Mesodermal cell (in vitro differentiated cells): Measurements from ENCODE around the gene ATG3.

Source experiments
- H3K27ac ChIP-seq: 2 replicates; pipeline ENCODE4 v1.7.0; 2013; ENCODE audit warnings: mild to moderate bottlenecking, low read depth, low read length, moderate library complexity; ENCODE audit not compliant: severe bottlenecking
- H3K36me3 ChIP-seq: 2 replicates; pipeline ENCODE4 v1.7.1; 2013; ENCODE audit warnings: mild to moderate bottlenecking, low read length, moderate library complexity; ENCODE audit not compliant: control insufficient read depth, insufficient read depth
- H3K4me1 ChIP-seq: one replicate; pipeline ENCODE4 v1.7.1; 2013; ENCODE audit warnings: mild to moderate bottlenecking, low read length; ENCODE audit not compliant: insufficient read depth, control insufficient read depth, poor library complexity, severe bottlenecking
- H3K4me3 ChIP-seq: 2 replicates; pipeline ENCODE4 v1.7.0; 2013; ENCODE audit warnings: low read length, control low read depth, mild to moderate bottlenecking; ENCODE audit not compliant: insufficient read depth, poor library complexity, severe bottlenecking; ENCODE audit errors: extremely low read depth
- H3K9me3 ChIP-seq: 2 replicates; pipeline ENCODE4 v1.7.1; 2013; ENCODE audit warnings: mild to moderate bottlenecking, low read length, moderate library complexity; ENCODE audit not compliant: control insufficient read depth
- WGBS, 2 experiments: methylation state at CpG; one replicate each; pipeline ENCODE4 v1.1.5; 2013; ENCODE audit warnings: missing lambda C conversion rate in 2 of 2; ENCODE audit not compliant: insufficient coverage in 2 of 2; 5-methylcytosine and 5-hydroxymethylcytosine counted together

Gene ATG3

GRCh38 chr3:112561484-112561733, 353 bp downstream of the ATG3 start:
- WGBS, 2 experiments: 0 to 1% methylated on average over 26 to 28 of the region's 29 CpGs
- peak overlapping the region; percentile 98 for H3K27ac ChIP-seq
- H3K9me3 ChIP-seq: no peaks in the 10 kb centered on the region
- H3K4me1 ChIP-seq: peaks cover 7% of the 10 kb centered on the region
- peak overlapping the region; percentile 81 for H3K4me3 ChIP-seq
- H3K36me3 ChIP-seq: peaks cover 27% of the 10 kb centered on the region

- peak overlapping the region; percentile 81 for H3K4me3 ChIP-seq
Observed at GRCh38 chr3:112560721-112561483, 860 bp downstream of the ATG3 start.

GRCh38 chr3:112560307-112560706, 1.5 kb downstream of the ATG3 start:
- no CpG with 5 or more reads among the region's 2 CpGs for WGBS, 2 experiments
- Histone ChIP-seq H3K27ac (peak overlapping the region; percentile 98), H3K9me3 (no peaks in the 10 kb centered on the region), H3K4me1 (peaks cover 7% of the 10 kb centered on the region), H3K4me3 (peak overlapping the region; percentile 81), H3K36me3 (peaks cover 24% of the 10 kb centered on the region)

More at GRCh38 chr3:112560721-112561483, 860 bp downstream of the ATG3 start:
- H3K27ac ChIP-seq: peak overlapping the region; percentile 98
- peaks cover 7% of the 10 kb centered on the region for H3K4me1 ChIP-seq
- H3K36me3 ChIP-seq: peaks cover 30% of the 10 kb centered on the region
- no peaks in the 10 kb centered on the region for H3K9me3 ChIP-seq
- 1 to 2% methylated on average over 24 to 26 of the region's 29 CpGs for WGBS, 2 experiments

GRCh38 chr3:112557976-112558375, 3.8 kb downstream of the ATG3 start:
- H3K4me3 ChIP-seq: no peak overlapping the region
- peaks cover 15% of the 10 kb centered on the region for H3K36me3 ChIP-seq
- no peaks in the 10 kb centered on the region for H3K9me3 ChIP-seq
- H3K27ac ChIP-seq: no peak overlapping the region
- no CpG with 5 or more reads among the region's 1 CpG for WGBS, 2 experiments
- peaks cover 7% of the 10 kb centered on the region for H3K4me1 ChIP-seq

- no peaks in the 10 kb centered on the region for H3K9me3 ChIP-seq
- no peak overlapping the region for H3K27ac ChIP-seq
- H3K4me1 ChIP-seq: peaks cover 7% of the 10 kb centered on the region
- peaks cover 15% of the 10 kb centered on the region for H3K36me3 ChIP-seq
- no peak overlapping the region for H3K4me3 ChIP-seq
- no CpG with 5 or more reads among the region's 1 CpG for WGBS, 2 experiments
Observed at GRCh38 chr3:112555535-112556170, 6.1 kb downstream of the ATG3 start.

GRCh38 chr3:112550859-112551258, 10.9 kb downstream of the ATG3 start:
- 57% methylated on average over 1 of the region's 1 CpG; no CpG with 5 or more reads in 1 of the 2 experiments for WGBS, 2 experiments
- H3K4me1 ChIP-seq: no peaks in the 10 kb centered on the region
- H3K4me3 ChIP-seq: no peak overlapping the region
- no peak overlapping the region for H3K27ac ChIP-seq
- peaks cover 18% of the 10 kb centered on the region for H3K36me3 ChIP-seq
- no peaks in the 10 kb centered on the region for H3K9me3 ChIP-seq

GRCh38 chr3:112546216-112546759, 15.5 kb downstream of the ATG3 start:
- Histone ChIP-seq H3K4me3 (no peak overlapping the region), H3K9me3 (no peaks in the 10 kb centered on the region), H3K27ac (no peak overlapping the region), H3K36me3 (peaks cover 30% of the 10 kb centered on the region), H3K4me1 (no peaks in the 10 kb centered on the region)
- 100% methylated on average over 2 of the region's 5 CpGs; no CpG with 5 or more reads in 1 of the 2 experiments for WGBS, 2 experiments

- WGBS, 2 experiments: no CpG with 5 or more reads among the region's 1 CpG
- peaks cover 28% of the 10 kb centered on the region for H3K36me3 ChIP-seq
- no peak overlapping the region for H3K27ac ChIP-seq
- no peaks in the 10 kb centered on the region for H3K4me1 ChIP-seq
- no peak overlapping the region for H3K4me3 ChIP-seq
- H3K9me3 ChIP-seq: no peaks in the 10 kb centered on the region
Observed at GRCh38 chr3:112539825-112540650, 21.7 kb downstream of the ATG3 start.

- Histone ChIP-seq H3K27ac (no peak overlapping the region), H3K36me3 (peaks cover 29% of the 10 kb centered on the region), H3K4me3 (no peak overlapping the region), H3K9me3 (no peaks in the 10 kb centered on the region), H3K4me1 (no peaks in the 10 kb centered on the region)
- no CpG with 5 or more reads among the region's 1 CpG for WGBS, 2 experiments
Observed at GRCh38 chr3:112531358-112531781, 30.4 kb downstream of the ATG3 start.

- peaks cover 27% of the 10 kb centered on the region for H3K36me3 ChIP-seq
- WGBS, 2 experiments: 80 to 100% methylated on average over 2 of the region's 3 CpGs
- no peak overlapping the region for H3K4me3 ChIP-seq
- H3K27ac ChIP-seq: no peak overlapping the region
- no peaks in the 10 kb centered on the region for H3K4me1 ChIP-seq
- H3K9me3 ChIP-seq: no peaks in the 10 kb centered on the region
Observed at GRCh38 chr3:112530573-112530972, 31.2 kb downstream of the ATG3 start.
